Measurements from ENCODE around the gene MIP.
"Not testable (repeated sequence)": the region's sequence is repeated elsewhere in the genome, so short reads cannot be mapped to it uniquely, and the experiment has no call there.

The MIP gene

GRCh38 chr12:56454557-56454956 is at the start of gene MIP:
TSS of gene MIP (minus strand) at chr12:56454657. CDS start at chr12:56454613, 44 bp downstream.
- Histone ChIP-seq H3K4me1 (ENCODE audit: control insufficient read depth, insufficient read depth, low read length) (peaks cover 9% of the 10 kb centered on the region), H3K27me3 (ENCODE audit: control insufficient read depth, insufficient read depth, low read length) (peaks cover 4% of the 10 kb centered on the region; the same call in 1 of the 2 replicates), H3K9ac (ENCODE audit: low read length) (no peak within 1 kb of the TSS), H3K4me3 (ENCODE audit: low read depth, low read length) (no peak within 1 kb of the TSS), H3K27ac (ENCODE audit: low read depth, low read length) (no peak within 1 kb of the TSS), H3K36me3 (ENCODE audit: control insufficient read depth, insufficient read depth, low read length) (no peaks in the 10 kb centered on the region), H3K9me3 (ENCODE audit: control insufficient read depth, insufficient read depth, low read depth, low read length) (no peaks in the 10 kb centered on the region)

- not testable (repeated sequence) for H3K27me3 ChIP-seq (ENCODE audit: control insufficient read depth, insufficient read depth, low read length); H3K4me3 ChIP-seq (ENCODE audit: low read depth, low read length); H3K36me3 ChIP-seq (ENCODE audit: control insufficient read depth, insufficient read depth, low read length); H3K9ac ChIP-seq (ENCODE audit: low read length); H3K9me3 ChIP-seq (ENCODE audit: control insufficient read depth, insufficient read depth, low read depth, low read length); H3K4me1 ChIP-seq (ENCODE audit: control insufficient read depth, insufficient read depth, low read length); H3K27ac ChIP-seq (ENCODE audit: low read depth, low read length)
Measured at GRCh38 chr12:56499879-56500278, 45.4 kb upstream of the MIP start.

- H3K36me3 ChIP-seq (ENCODE audit: control insufficient read depth, insufficient read depth, low read length); H3K4me3 ChIP-seq (ENCODE audit: low read depth, low read length); H3K9ac ChIP-seq (ENCODE audit: low read length); H3K27me3 ChIP-seq (ENCODE audit: control insufficient read depth, insufficient read depth, low read length); H3K27ac ChIP-seq (ENCODE audit: low read depth, low read length); H3K4me1 ChIP-seq (ENCODE audit: control insufficient read depth, insufficient read depth, low read length); H3K9me3 ChIP-seq (ENCODE audit: control insufficient read depth, insufficient read depth, low read depth, low read length): not testable (repeated sequence)
Measured at GRCh38 chr12:56499452-56499851, 45.0 kb upstream of the MIP start.

- not testable (repeated sequence) for H3K9ac ChIP-seq (ENCODE audit: low read length); H3K27me3 ChIP-seq (ENCODE audit: control insufficient read depth, insufficient read depth, low read length); H3K36me3 ChIP-seq (ENCODE audit: control insufficient read depth, insufficient read depth, low read length); H3K4me3 ChIP-seq (ENCODE audit: low read depth, low read length); H3K4me1 ChIP-seq (ENCODE audit: control insufficient read depth, insufficient read depth, low read length); H3K27ac ChIP-seq (ENCODE audit: low read depth, low read length)
- peaks cover 11% of the 10 kb centered on the region for H3K9me3 ChIP-seq (ENCODE audit: control insufficient read depth, insufficient read depth, low read depth, low read length)
Measured at GRCh38 chr12:56498126-56498902, 43.9 kb upstream of the MIP start.

GRCh38 chr12:56496704-56497103 is 42.2 kb upstream of the MIP start:
- H3K27me3 ChIP-seq (ENCODE audit: control insufficient read depth, insufficient read depth, low read length); H3K27ac ChIP-seq (ENCODE audit: low read depth, low read length); H3K4me1 ChIP-seq (ENCODE audit: control insufficient read depth, insufficient read depth, low read length); H3K36me3 ChIP-seq (ENCODE audit: control insufficient read depth, insufficient read depth, low read length); H3K4me3 ChIP-seq (ENCODE audit: low read depth, low read length); H3K9ac ChIP-seq (ENCODE audit: low read length): not testable (repeated sequence)
- peaks cover 15% of the 10 kb centered on the region for H3K9me3 ChIP-seq (ENCODE audit: control insufficient read depth, insufficient read depth, low read depth, low read length)

GRCh38 chr12:56494481-56494880 is 40.0 kb upstream of the MIP start:
- not testable (repeated sequence) for H3K27ac ChIP-seq (ENCODE audit: low read depth, low read length); H3K36me3 ChIP-seq (ENCODE audit: control insufficient read depth, insufficient read depth, low read length); H3K4me3 ChIP-seq (ENCODE audit: low read depth, low read length); H3K4me1 ChIP-seq (ENCODE audit: control insufficient read depth, insufficient read depth, low read length); H3K9ac ChIP-seq (ENCODE audit: low read length)
- peaks cover 17% of the 10 kb centered on the region for H3K9me3 ChIP-seq (ENCODE audit: control insufficient read depth, insufficient read depth, low read depth, low read length)
- peaks cover 22% of the 10 kb centered on the region for H3K27me3 ChIP-seq (ENCODE audit: control insufficient read depth, insufficient read depth, low read length)

GRCh38 chr12:56494106-56494415 is 39.6 kb upstream of the MIP start:
- H3K36me3 ChIP-seq (ENCODE audit: control insufficient read depth, insufficient read depth, low read length); H3K4me3 ChIP-seq (ENCODE audit: low read depth, low read length); H3K27ac ChIP-seq (ENCODE audit: low read depth, low read length); H3K4me1 ChIP-seq (ENCODE audit: control insufficient read depth, insufficient read depth, low read length); H3K9ac ChIP-seq (ENCODE audit: low read length): not testable (repeated sequence)
- Histone ChIP-seq H3K27me3 (ENCODE audit: control insufficient read depth, insufficient read depth, low read length) (peaks cover 27% of the 10 kb centered on the region), H3K9me3 (ENCODE audit: control insufficient read depth, insufficient read depth, low read depth, low read length) (peaks cover 17% of the 10 kb centered on the region)

- H3K4me3 ChIP-seq (ENCODE audit: low read depth, low read length); H3K36me3 ChIP-seq (ENCODE audit: control insufficient read depth, insufficient read depth, low read length); H3K9ac ChIP-seq (ENCODE audit: low read length); H3K4me1 ChIP-seq (ENCODE audit: control insufficient read depth, insufficient read depth, low read length); H3K27ac ChIP-seq (ENCODE audit: low read depth, low read length): not testable (repeated sequence)
- peaks cover 17% of the 10 kb centered on the region for H3K9me3 ChIP-seq (ENCODE audit: control insufficient read depth, insufficient read depth, low read depth, low read length)
- peaks cover 28% of the 10 kb centered on the region for H3K27me3 ChIP-seq (ENCODE audit: control insufficient read depth, insufficient read depth, low read length)
Measured at GRCh38 chr12:56493409-56494105, 39.1 kb upstream of the MIP start.

- no peaks in the 10 kb centered on the region for H3K4me1 ChIP-seq (ENCODE audit: control insufficient read depth, insufficient read depth, low read length)
- no peak overlapping the region for H3K27ac ChIP-seq (ENCODE audit: low read depth, low read length)
- H3K36me3 ChIP-seq (ENCODE audit: control insufficient read depth, insufficient read depth, low read length), result no peaks in the 10 kb centered on the region
- no peak overlapping the region for H3K9ac ChIP-seq (ENCODE audit: low read length)
- H3K9me3 ChIP-seq (ENCODE audit: control insufficient read depth, insufficient read depth, low read depth, low read length), result peaks cover 11% of the 10 kb centered on the region
- H3K27me3 ChIP-seq (ENCODE audit: control insufficient read depth, insufficient read depth, low read length), result peaks cover 55% of the 10 kb centered on the region
- no peak overlapping the region for H3K4me3 ChIP-seq (ENCODE audit: low read depth, low read length)
Measured at GRCh38 chr12:56490360-56490759, 35.9 kb upstream of the MIP start.

GRCh38 chr12:56488041-56488955 is 33.8 kb upstream of the MIP start, which contains the start of gene GLS2:
TSS of gene GLS2 (minus strand) at chr12:56488161. CDS start at chr12:56488118, 43 bp downstream.
- H3K27me3 ChIP-seq (ENCODE audit: control insufficient read depth, insufficient read depth, low read length), result peaks cover 55% of the 10 kb centered on the region
- H3K4me3 ChIP-seq (ENCODE audit: low read depth, low read length), result peak within 1 kb of the TSS; percentile 78
- no peaks in the 10 kb centered on the region for H3K36me3 ChIP-seq (ENCODE audit: control insufficient read depth, insufficient read depth, low read length)
- peak within 1 kb of the TSS; percentile 51 for H3K9ac ChIP-seq (ENCODE audit: low read length)
- H3K9me3 ChIP-seq (ENCODE audit: control insufficient read depth, insufficient read depth, low read depth, low read length), result peaks cover 6% of the 10 kb centered on the region; the same call in 1 of the 2 replicates
- no peaks in the 10 kb centered on the region for H3K4me1 ChIP-seq (ENCODE audit: control insufficient read depth, insufficient read depth, low read length)
- H3K27ac ChIP-seq (ENCODE audit: low read depth, low read length), result no peak within 1 kb of the TSS

Data from HUES6 (cell line).